HG03108 (cell line): Measurements from ENCODE around the gene MEX3D.
"Not testable (repeated sequence)": the region's sequence is repeated elsewhere in the genome, so short reads cannot be mapped to it uniquely, and the experiment has no call there.

Experiments used
- ATAC-seq: cut with Tn5 transposase; IDR thresholded peaks from one replicate; pipeline ENCODE4 v1.9.1; 2021; ENCODE audit warnings: moderate library complexity; ENCODE audit not compliant: unreplicated experiment

Gene MEX3D

GRCh38 chr19:1540365-1540925 lies 27.7 kb downstream of the MEX3D start:
- ATAC-seq, result no peak

- not testable (repeated sequence) for ATAC-seq
Observed at GRCh38 chr19:1539749-1540148, 28.4 kb downstream of the MEX3D start.

GRCh38 chr19:1538978-1539377 lies 29.1 kb downstream of the MEX3D start:
- no peak for ATAC-seq

GRCh38 chr19:1535699-1536098 lies 32.4 kb downstream of the MEX3D start:
- ATAC-seq, result not testable (repeated sequence)

- ATAC-seq, result no peak
Observed at GRCh38 chr19:1534972-1535371, 33.2 kb downstream of the MEX3D start.

- no peak for ATAC-seq
Observed at GRCh38 chr19:1533510-1534150, 34.5 kb downstream of the MEX3D start.

- ATAC-seq, result no peak
Observed at GRCh38 chr19:1532003-1532402, 36.1 kb downstream of the MEX3D start.

- ATAC-seq, result no peak
Observed at GRCh38 chr19:1531587-1531986, 36.5 kb downstream of the MEX3D start.

GRCh38 chr19:1530856-1531255 lies 37.3 kb downstream of the MEX3D start:
- not testable (repeated sequence) for ATAC-seq

- no peak for ATAC-seq
Observed at GRCh38 chr19:1529430-1529816, 38.7 kb downstream of the MEX3D start.

GRCh38 chr19:1528596-1529429 lies 39.3 kb downstream of the MEX3D start:
- no peak for ATAC-seq

GRCh38 chr19:1527650-1528309 lies 40.3 kb downstream of the MEX3D start:
- no peak for ATAC-seq

- ATAC-seq, result no peak
Observed at GRCh38 chr19:1526979-1527649, 41.0 kb downstream of the MEX3D start.

- no peak for ATAC-seq
Observed at GRCh38 chr19:1526066-1526778, 41.9 kb downstream of the MEX3D start.

- ATAC-seq, result no peak
Observed at GRCh38 chr19:1525343-1525742, 42.8 kb downstream of the MEX3D start.

GRCh38 chr19:1524972-1525325 lies 43.2 kb downstream of the MEX3D start:
- ATAC-seq, result no peak

GRCh38 chr19:1524287-1524971 lies 43.7 kb downstream of the MEX3D start:
- ATAC-seq, result no peak

- no peak for ATAC-seq
Observed at GRCh38 chr19:1523412-1524286, 44.5 kb downstream of the MEX3D start, which contains the start of gene PLK5. Gene PLK5 (plus strand): TSS chr19:1524077. CDS start chr19:1526997, 2,920 bp downstream.

- ATAC-seq, result no peak
Observed at GRCh38 chr19:1522838-1523237, 45.3 kb downstream of the MEX3D start.
